Sigmoid colon (tissue), 7 donors: Measurements from ENCODE around the gene ARHGAP15. TPM values are rescaled to one million over a fixed set of nuclear protein-coding genes. Genes with fewer than 3 reads are reported as not detected.

Experiments used
- DNase-seq: peaks from one replicate; pipeline ENCODE4 v3.0.0-alpha.2; 2019
- H3K27ac ChIP-seq, 4 donors: fragments of 200-600 bp; sonication (generic); one replicate each; pipeline ENCODE4 v1.5.1; 2016 to 2019; ENCODE audit warnings: mild to moderate bottlenecking in 1 of 4
- H3K27me3 ChIP-seq, 3 donors: fragments of 200-600 bp; sonication (generic); one replicate each; pipeline ENCODE4 v1.5.1; 2019; ENCODE audit warnings: mild to moderate bottlenecking in 1 of 3
- H3K36me3 ChIP-seq, 4 donors: fragments of 200-600 bp; sonication (generic); one replicate each; pipeline ENCODE4 v1.5.1; 2016 to 2019
- H3K4me1 ChIP-seq, 4 donors: fragments of 200-600 bp; sonication (generic); one replicate each; pipeline ENCODE4 v1.5.1; 2017 to 2019
- H3K4me3 ChIP-seq, 4 donors: fragments of 200-600 bp; sonication (generic); one replicate each; pipeline ENCODE4 v1.5.1; 2017 to 2019; ENCODE audit warnings: mild to moderate bottlenecking in 2 of 4, moderate library complexity in 1 of 4
- H3K9me3 ChIP-seq, 4 donors: fragments of 200-600 bp in 3 of 4; sonication (generic) in 3 of 4; one replicate each; pipeline versions ENCODE4 v1.5.1 to v1.6.1; 2013 to 2019
- EP300 ChIP-seq, 4 donors: sonication (generic); formaldehyde crosslinking; IDR thresholded peaks; one replicate each; pipeline ENCODE4 v1.6.1; 2017; ENCODE audit warnings: antibody characterized with exemption in 4 of 4
- POLR2A ChIP-seq, 2 donors: fragments of 450-650 bp; IDR thresholded peaks; one replicate each; pipeline ENCODE4 v1.6.1; 2016; ENCODE audit warnings: antibody characterized with exemption in 2 of 2, mild to moderate bottlenecking in 2 of 2, moderate library complexity in 2 of 2
- POLR2AphosphoS5 ChIP-seq, 4 donors: sonication (generic); formaldehyde crosslinking; IDR thresholded peaks; one replicate each; pipeline ENCODE4 v1.6.1; 2017; ENCODE audit warnings: antibody characterized with exemption in 4 of 4
- WGBS, 2 donors: extraction: QIAGEN DNeasy Blood & Tissue Kit; methylation state at CpG; one replicate each; pipeline ENCODE4 v1.1.7; 2013; 5-methylcytosine and 5-hydroxymethylcytosine counted together
- intact Hi-C: fragments of 100-400 bp; cut with DNase I; formaldehyde crosslinking; loops from one replicate; pipeline ENCODE4 v1.15.1; 2023
- polyA plus RNA-seq, 3 donors: library from polyadenylated mRNA; stranded (reverse); fragments of 200-250 nt; gene quantifications; one replicate each; pipeline ENCODE4 v1.2.3, GENCODE V29; 2013
- total RNA-seq, 4 donors: library from RNA; depleted of rRNA; stranded (reverse); fragments of >200 nt; gene quantifications; one replicate each; pipeline ENCODE4 v1.1.0, GENCODE V29; 2016
- TF ChIP-seq, protein P1 (sequence below), 4 experiments: fragments of 450-650 bp in 3 of 4; fragments of 200-600 bp in 1 of 4; IDR thresholded peaks; one replicate each; pipeline ENCODE4 v1.5.1; 2016 to 2019; ENCODE audit warnings: antibody characterized with exemption in 4 of 4, mild to moderate bottlenecking in 3 of 4, moderate library complexity in 2 of 4
- donor health status: healthy with polysubstance abuse.
- donor health status: Bipolar disorder and iron deficiency.
- donor health status: healthy.

ARHGAP15 gene
- total and polyA plus RNA-seq, 7 donors: 3.7 to 16.4 (median 6.0) TPM

GRCh38 chr2:143229411-143229810, 100.2 kb downstream of the ARHGAP15 start:
- no peaks in the 10 kb centered on the region for H3K36me3 ChIP-seq
- H3K4me1 ChIP-seq: no peaks in the 10 kb centered on the region
- 64 to 73% methylated on average over 5 of the region's 5 CpGs for WGBS, 2 donors
- H3K4me3 ChIP-seq: no peak overlapping the region
- no peaks in the 10 kb centered on the region for H3K27me3 ChIP-seq
- DNase-seq: no peak
- TF ChIP-seq, protein P1, sequence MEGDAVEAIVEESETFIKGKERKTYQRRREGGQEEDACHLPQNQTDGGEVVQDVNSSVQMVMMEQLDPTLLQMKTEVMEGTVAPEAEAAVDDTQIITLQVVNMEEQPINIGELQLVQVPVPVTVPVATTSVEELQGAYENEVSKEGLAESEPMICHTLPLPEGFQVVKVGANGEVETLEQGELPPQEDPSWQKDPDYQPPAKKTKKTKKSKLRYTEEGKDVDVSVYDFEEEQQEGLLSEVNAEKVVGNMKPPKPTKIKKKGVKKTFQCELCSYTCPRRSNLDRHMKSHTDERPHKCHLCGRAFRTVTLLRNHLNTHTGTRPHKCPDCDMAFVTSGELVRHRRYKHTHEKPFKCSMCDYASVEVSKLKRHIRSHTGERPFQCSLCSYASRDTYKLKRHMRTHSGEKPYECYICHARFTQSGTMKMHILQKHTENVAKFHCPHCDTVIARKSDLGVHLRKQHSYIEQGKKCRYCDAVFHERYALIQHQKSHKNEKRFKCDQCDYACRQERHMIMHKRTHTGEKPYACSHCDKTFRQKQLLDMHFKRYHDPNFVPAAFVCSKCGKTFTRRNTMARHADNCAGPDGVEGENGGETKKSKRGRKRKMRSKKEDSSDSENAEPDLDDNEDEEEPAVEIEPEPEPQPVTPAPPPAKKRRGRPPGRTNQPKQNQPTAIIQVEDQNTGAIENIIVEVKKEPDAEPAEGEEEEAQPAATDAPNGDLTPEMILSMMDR (IDR thresholded peaks at IDR 0.05): no peak
- TF ChIP-seq POLR2AphosphoS5 (IDR thresholded peaks at IDR 0.05) (no peak), POLR2A (IDR thresholded peaks at IDR 0.05) (no peak), EP300 (IDR thresholded peaks at IDR 0.05) (no peak)
- H3K9me3 ChIP-seq: peaks cover 0 to 4% (median under 1%) of the 10 kb centered on the region in 4 donors
- no peak overlapping the region for H3K27ac ChIP-seq
- intact Hi-C loops: no loop called here

DNA sequence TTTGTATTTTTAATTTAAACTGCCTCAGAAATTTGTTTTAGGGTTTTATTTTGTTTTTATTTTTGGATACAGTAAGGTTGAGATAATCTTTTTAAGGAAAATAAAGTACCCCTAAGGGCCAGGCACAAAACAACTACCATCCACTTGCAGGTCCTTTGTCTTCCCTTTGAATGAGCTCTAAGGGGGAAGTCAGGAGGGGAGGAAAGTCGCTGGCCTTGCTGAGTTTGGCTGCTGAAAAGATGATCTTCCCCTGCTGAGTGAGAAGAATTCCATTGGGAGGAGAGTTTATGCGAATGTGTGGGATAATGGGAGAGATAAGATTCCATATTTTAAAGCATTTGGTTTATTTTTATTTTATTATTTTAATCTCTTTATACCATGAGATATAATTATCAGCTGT, 100.7 kb downstream of the ARHGAP15 start:
- WGBS, 2 donors: 60 to 75% methylated on average over 2 of the region's 2 CpGs
- Histone ChIP-seq H3K36me3 (no peaks in the 10 kb centered on the region), H3K4me3 (no peak overlapping the region), H3K4me1 (no peaks in the 10 kb centered on the region), H3K27me3 (no peaks in the 10 kb centered on the region), H3K9me3 (peaks cover 0 to 4% (median under 1%) of the 10 kb centered on the region in 4 donors), H3K27ac (no peak overlapping the region)
- TF ChIP-seq EP300 (IDR thresholded peaks at IDR 0.05) (no peak), POLR2A (IDR thresholded peaks at IDR 0.05) (no peak), POLR2AphosphoS5 (IDR thresholded peaks at IDR 0.05) (no peak)
- TF ChIP-seq, protein P1 (IDR thresholded peaks at IDR 0.05): no peak
- DNase-seq: no peak
- intact Hi-C loops: no loop called here

DNA sequence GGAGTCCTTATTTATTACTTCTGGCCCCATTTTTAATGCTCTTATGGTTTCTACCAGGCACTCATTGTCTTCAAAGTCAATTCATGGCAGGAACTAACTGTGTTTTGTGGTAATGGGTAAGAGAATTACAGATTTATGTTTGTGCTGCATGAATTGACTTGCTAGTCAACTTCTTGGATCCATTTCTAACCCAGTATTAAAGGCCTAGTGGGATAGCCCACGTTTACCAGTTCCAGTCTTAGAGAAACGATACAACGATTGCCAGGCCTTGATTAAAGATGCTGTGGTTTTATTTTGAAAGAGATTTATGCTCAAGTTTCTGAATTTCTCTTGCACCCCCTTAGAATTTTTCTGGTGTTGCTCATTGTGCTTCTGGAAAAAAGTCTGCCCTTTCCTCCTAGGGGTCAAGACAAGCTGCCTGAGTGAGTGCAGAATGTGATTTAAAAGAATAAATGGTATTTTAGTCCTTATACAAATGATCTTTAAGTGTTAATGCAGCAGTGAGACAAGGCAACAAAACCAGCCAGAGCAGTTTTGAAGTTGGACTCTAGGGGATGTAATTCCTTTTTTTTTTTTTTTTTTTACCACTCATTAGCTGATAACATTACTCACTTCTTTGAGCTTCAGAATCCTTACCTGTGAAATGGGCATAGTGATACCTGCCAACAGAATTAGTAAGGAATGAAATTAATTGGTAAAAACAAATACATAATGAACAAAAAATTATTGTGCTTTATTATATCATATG, 101.5 kb downstream of the ARHGAP15 start:
- Histone ChIP-seq H3K36me3 (no peaks in the 10 kb centered on the region), H3K27ac (no peak overlapping the region), H3K4me1 (no peaks in the 10 kb centered on the region), H3K9me3 (peaks cover 0 to 4% (median under 1%) of the 10 kb centered on the region in 4 donors), H3K27me3 (no peaks in the 10 kb centered on the region), H3K4me3 (no peak overlapping the region)
- intact Hi-C loops: no loop called here
- 70 to 85% methylated on average over 3 of the region's 3 CpGs for WGBS, 2 donors
- no peak for DNase-seq
- TF ChIP-seq POLR2AphosphoS5 (IDR thresholded peaks at IDR 0.05) (no peak), EP300 (IDR thresholded peaks at IDR 0.05) (no peak), POLR2A (IDR thresholded peaks at IDR 0.05) (no peak)
- TF ChIP-seq, protein P1 (IDR thresholded peaks at IDR 0.05): no peak

DNA sequence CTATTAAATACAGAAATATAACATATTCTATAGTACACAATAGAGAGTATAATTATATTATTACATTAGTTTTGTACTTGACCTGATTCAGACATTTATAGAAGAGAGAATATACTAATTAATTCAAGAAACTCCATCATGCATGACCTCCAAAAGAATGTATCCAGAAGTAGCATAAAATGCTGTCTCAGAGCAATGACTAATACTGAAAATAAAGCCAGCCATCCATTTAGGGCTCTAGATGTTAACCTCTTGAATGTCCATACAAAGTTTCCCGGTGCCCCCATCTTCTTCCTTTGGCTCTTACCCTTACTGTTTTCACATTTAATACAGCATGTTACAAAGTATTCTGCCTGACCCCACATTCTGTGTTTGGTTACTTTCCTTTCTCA, 102.0 kb downstream of the ARHGAP15 start:
- Histone ChIP-seq H3K27me3 (no peaks in the 10 kb centered on the region), H3K36me3 (no peaks in the 10 kb centered on the region), H3K27ac (no peak overlapping the region), H3K4me1 (no peaks in the 10 kb centered on the region), H3K9me3 (peaks cover 0 to 4% (median under 1%) of the 10 kb centered on the region in 4 donors), H3K4me3 (no peak overlapping the region)
- 97% methylated on average over 1 of the region's 1 CpG for WGBS, 2 donors
- DNase-seq: no peak
- intact Hi-C loops: no loop called here
- TF ChIP-seq POLR2A (IDR thresholded peaks at IDR 0.05) (no peak), EP300 (IDR thresholded peaks at IDR 0.05) (no peak), POLR2AphosphoS5 (IDR thresholded peaks at IDR 0.05) (no peak)
- TF ChIP-seq, protein P1 (IDR thresholded peaks at IDR 0.05): no peak
